Thyroid gland (tissue), 4 donors: ENCODE data around the gene UBXN10. TPM values are rescaled to one million over a fixed set of nuclear protein-coding genes. Genes with fewer than 3 reads are reported as not detected.

Source experiments
- DNase-seq, 2 donors: peaks; one replicate each; pipeline ENCODE4 v3.0.0-alpha.2; 2019
- H3K27ac ChIP-seq, 3 donors: fragments of 200-600 bp; sonication (generic); 1 replicate in 2 of 3; 2 replicates in 1 of 3; pipeline ENCODE4 v1.5.1; 2016 to 2019; ENCODE audit warnings: mild to moderate bottlenecking in 1 of 3, moderate library complexity in 1 of 3
- H3K27me3 ChIP-seq: fragments of 200-600 bp; sonication (generic); one replicate; pipeline ENCODE4 v1.5.1; 2019
- H3K36me3 ChIP-seq, 2 donors: fragments of 200-600 bp; sonication (generic); one replicate each; pipeline ENCODE4 v1.5.1; 2016 to 2019
- H3K4me1 ChIP-seq, 2 donors: fragments of 200-600 bp; sonication (generic); one replicate each; pipeline ENCODE4 v1.5.1; 2017 to 2019
- H3K4me3 ChIP-seq, 3 donors: fragments of 200-600 bp; sonication (generic); replicated peaks in 1 of 3; 1 replicate in 2 of 3; 2 replicates in 1 of 3; pipeline ENCODE4 v1.5.1; 2016; ENCODE audit warnings: mild to moderate bottlenecking in 1 of 3
- H3K9me3 ChIP-seq: fragments of 200-600 bp; sonication (generic); one replicate; pipeline ENCODE4 v1.5.1; 2017
- CTCF ChIP-seq, 6 experiments: fragments of 200-600 bp in 3 of 6; fragments of 450-650 bp in 3 of 6; sonication (generic) in 3 of 6; IDR thresholded peaks; one replicate each; pipeline ENCODE4 v1.5.1; 2016 to 2019; ENCODE audit warnings: antibody characterized with exemption in 6 of 6, mild to moderate bottlenecking in 2 of 6, inconsistent platforms in 1 of 6, moderate library complexity in 1 of 6
- POLR2A ChIP-seq, 2 donors: fragments of 450-650 bp; IDR thresholded peaks; one replicate each; pipeline ENCODE4 v1.6.1; 2017; ENCODE audit warnings: antibody characterized with exemption in 2 of 2, mild to moderate bottlenecking in 2 of 2, moderate library complexity in 1 of 2
- WGBS, 2 donors: methylation state at CpG; one replicate each; pipeline ENCODE4 v1.1.5; 2017; 5-methylcytosine and 5-hydroxymethylcytosine counted together
- intact Hi-C: fragments of 100-400 bp; cut with DNase I; formaldehyde crosslinking; loops from one replicate; pipeline ENCODE4 v1.15.1; 2023
- total RNA-seq, 4 donors: library from RNA; depleted of rRNA; stranded (reverse); fragments of >200 nt; gene quantifications; one replicate each; pipeline ENCODE4 v1.2.3, GENCODE V29; 2016

The UBXN10 gene
- total RNA-seq, 4 donors from 2014 or later, result 4.8 to 10.9 (median 6.4) TPM

GRCh38 chr1:20152599-20152930 is 33.3 kb upstream of the UBXN10 start:
- Histone ChIP-seq H3K4me1 (peaks cover 4 to 10% of the 10 kb centered on the region in 2 donors), H3K36me3 (no peaks in the 10 kb centered on the region), H3K27me3 (no peaks in the 10 kb centered on the region), H3K4me3 (no peak overlapping the region), H3K9me3 (no peaks in the 10 kb centered on the region), H3K27ac (no peak overlapping the region)
- DNase-seq, result no peak
- 50 to 61% methylated on average over 6 to 7 of the region's 7 CpGs for WGBS, 2 donors
- intact Hi-C loops, result loop anchor here (5.0 kb wide), 1 partner anchor 235 kb away; no protein-coding TSS in a partner anchor
- TF ChIP-seq CTCF (IDR thresholded peaks at IDR 0.05), result no peak
- TF ChIP-seq POLR2A (IDR thresholded peaks at IDR 0.05), result no peak

DNA sequence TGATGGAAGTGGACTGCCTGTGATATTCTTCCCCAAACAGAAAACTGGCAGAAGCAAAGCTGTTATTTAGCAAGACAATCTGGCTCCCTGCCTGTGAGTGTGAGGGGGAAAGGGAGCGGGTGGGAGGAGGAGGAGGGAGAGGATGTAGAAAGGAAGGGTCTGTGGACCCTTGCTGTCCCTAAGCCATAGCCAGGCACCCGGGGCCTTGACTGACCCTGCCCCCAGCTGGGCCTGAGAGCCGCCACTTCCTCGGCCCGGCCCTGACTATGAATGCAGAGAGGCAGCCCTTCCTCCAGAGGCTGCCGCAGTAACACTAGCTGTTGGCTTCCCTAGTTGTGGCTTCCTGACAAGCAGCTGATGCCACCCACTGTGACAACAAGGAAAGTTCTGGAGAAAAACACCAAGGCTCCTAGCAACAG is 32.9 kb upstream of the UBXN10 start:
- WGBS, 2 donors, result 54 to 73% methylated on average over 6 of the region's 6 CpGs
- DNase-seq, result no peak
- H3K27ac ChIP-seq, result no peak overlapping the region
- no peaks in the 10 kb centered on the region for H3K9me3 ChIP-seq
- intact Hi-C loops, result loop anchor here (5.0 kb wide), 1 partner anchor 236 kb away; no protein-coding TSS in a partner anchor
- TF ChIP-seq CTCF (IDR thresholded peaks at IDR 0.05), result no peak
- no peak for TF ChIP-seq POLR2A (IDR thresholded peaks at IDR 0.05)
- H3K4me1 ChIP-seq, result peaks cover 4 to 10% of the 10 kb centered on the region in 2 donors
- no peak overlapping the region for H3K4me3 ChIP-seq
- H3K27me3 ChIP-seq, result no peaks in the 10 kb centered on the region
- no peaks in the 10 kb centered on the region for H3K36me3 ChIP-seq

GRCh38 chr1:20154301-20154831 is 31.5 kb upstream of the UBXN10 start:
- Histone ChIP-seq H3K27ac (no peak overlapping the region), H3K36me3 (no peaks in the 10 kb centered on the region), H3K27me3 (no peaks in the 10 kb centered on the region), H3K9me3 (no peaks in the 10 kb centered on the region), H3K4me3 (no peak overlapping the region), H3K4me1 (peaks cover 4 to 10% of the 10 kb centered on the region in 2 donors)
- TF ChIP-seq POLR2A (IDR thresholded peaks at IDR 0.05) (no peak), CTCF (IDR thresholded peaks at IDR 0.05) (no peak)
- DNase-seq, result no peak
- 85 to 89% methylated on average over 12 to 17 of the region's 18 CpGs for WGBS, 2 donors
- intact Hi-C loops, result loop anchor here (5.0 kb wide), 1 partner anchor 237 kb away; no protein-coding TSS in a partner anchor

GRCh38 chr1:20158358-20159070 is 27.4 kb upstream of the UBXN10 start:
- Histone ChIP-seq H3K36me3 (no peaks in the 10 kb centered on the region), H3K4me3 (no peak overlapping the region), H3K9me3 (no peaks in the 10 kb centered on the region), H3K4me1 (no peaks in the 10 kb centered on the region), H3K27me3 (no peaks in the 10 kb centered on the region), H3K27ac (no peak overlapping the region)
- intact Hi-C loops, result no loop called here
- TF ChIP-seq CTCF (IDR thresholded peaks at IDR 0.05) (peak in 2 of 6 experiments; percentile 5 to 9), POLR2A (IDR thresholded peaks at IDR 0.05) (no peak)
- DNase-seq, result peak; percentile 53 to 63
- WGBS, 2 donors, result 47 to 50% methylated on average over 7 of the region's 7 CpGs

- intact Hi-C loops, result no loop called here
- 62 to 75% methylated on average over 1 of the region's 1 CpG for WGBS, 2 donors
- no peaks in the 10 kb centered on the region for H3K27me3 ChIP-seq
- H3K27ac ChIP-seq, result no peak overlapping the region
- H3K4me1 ChIP-seq, result no peaks in the 10 kb centered on the region
- H3K9me3 ChIP-seq, result no peaks in the 10 kb centered on the region
- no peak for DNase-seq
- TF ChIP-seq POLR2A (IDR thresholded peaks at IDR 0.05) (no peak), CTCF (IDR thresholded peaks at IDR 0.05) (no peak)
- H3K36me3 ChIP-seq, result no peaks in the 10 kb centered on the region
- H3K4me3 ChIP-seq, result no peak overlapping the region
These were observed 25.9 kb upstream of the UBXN10 start for GRCh38 chr1:20160034-20160433.
